Neural progenitor cell (in vitro differentiated cells): Measurements from ENCODE around the gene SLC6A13.

Experiments
- CTCF ChIP-seq: fragments of 200-600 bp; sonication (generic); IDR thresholded peaks from 2 replicates; pipeline ENCODE4 v1.5.1; 2017; ENCODE audit warnings: antibody characterized with exemption, mild to moderate bottlenecking
- EZH2 ChIP-seq: fragments of 200-600 bp; sonication (generic); IDR thresholded peaks from 2 replicates; pipeline ENCODE4 v1.6.1; 2017; ENCODE audit warnings: antibody characterized with exemption, mild to moderate bottlenecking, moderate library complexity
- EZH2phosphoT487 ChIP-seq: fragments of 200-600 bp; sonication (generic); IDR thresholded peaks from 2 replicates; pipeline ENCODE4 v1.6.1; 2017; ENCODE audit warnings: antibody characterized with exemption

- TF ChIP-seq CTCF (no peak), EZH2phosphoT487 (no peak), EZH2 (no peak)
Measured at GRCh38 chr12:226401-226800, 36.2 kb downstream of the SLC6A13 start.
